Endodermal cell (in vitro differentiated cells): Measurements from ENCODE around the gene PSMA7. TPM values are rescaled to one million over a fixed set of nuclear protein-coding genes. Genes with fewer than 3 reads are reported as not detected.

ENCODE experiments used
- DNase-seq: peaks from one replicate; pipeline ENCODE4 v3.0.0-alpha.2; 2017
- H3K27ac ChIP-seq: 2 replicates; pipeline ENCODE4 v1.5.1; 2013; ENCODE audit warnings: mild to moderate bottlenecking, low read depth, low read length, moderate library complexity
- H3K27me3 ChIP-seq: 2 replicates; pipeline ENCODE4 v1.6.1; 2013; ENCODE audit warnings: mild to moderate bottlenecking, low read length, moderate library complexity; ENCODE audit not compliant: insufficient read depth, control insufficient read depth, poor library complexity, severe bottlenecking
- H3K36me3 ChIP-seq: 2 replicates; pipeline ENCODE4 v1.7.0; 2013; ENCODE audit warnings: mild to moderate bottlenecking, low read length, moderate library complexity; ENCODE audit not compliant: control insufficient read depth, insufficient read depth
- H3K4me1 ChIP-seq: one replicate; pipeline ENCODE4 v1.7.0; 2013; ENCODE audit warnings: low read length; ENCODE audit not compliant: control insufficient read depth, insufficient read depth
- H3K4me3 ChIP-seq: 2 replicates; pipeline ENCODE4 v1.5.1; 2013; ENCODE audit warnings: mild to moderate bottlenecking, low read length, moderate library complexity
- H3K9ac ChIP-seq: 2 replicates; pipeline ENCODE4 v1.6.1; 2013; ENCODE audit warnings: mild to moderate bottlenecking, low read length, moderate library complexity; ENCODE audit not compliant: poor library complexity, severe bottlenecking; ENCODE audit errors: extremely low read depth
- H3K9me3 ChIP-seq: 2 replicates; pipeline ENCODE4 v1.6.1; 2013; ENCODE audit warnings: mild to moderate bottlenecking, low read length, moderate library complexity; ENCODE audit not compliant: control insufficient read depth
- H3K27ac Mint-ChIP-seq: 2 replicates; pipeline ENCODE4 v1.8.0; 2020; ENCODE audit warnings: mixed read lengths
- H3K27me3 Mint-ChIP-seq: 2 replicates; pipeline ENCODE4 v1.8.0; 2021; ENCODE audit warnings: mild to moderate bottlenecking, mixed read lengths; ENCODE audit not compliant: insufficient read depth
- H3K36me3 Mint-ChIP-seq: 2 replicates; pipeline ENCODE4 v1.8.0; 2020; ENCODE audit warnings: low read depth, mixed read lengths
- H3K4me1 Mint-ChIP-seq: 2 replicates; pipeline ENCODE4 v1.8.0; 2020; ENCODE audit warnings: mixed read lengths
- H3K4me3 Mint-ChIP-seq: 2 replicates; pipeline ENCODE4 v1.8.0; 2020; ENCODE audit warnings: mild to moderate bottlenecking, moderate library complexity, mixed read lengths
- H3K9me3 Mint-ChIP-seq: 2 replicates; pipeline ENCODE4 v1.8.0; 2020; ENCODE audit warnings: mild to moderate bottlenecking, mixed read lengths
- CTCF ChIP-seq: fragments of 200-600 bp; sonication (generic); conservative IDR thresholded peaks from 2 replicates; pipeline ENCODE4 v1.5.0; 2021; ENCODE audit warnings: antibody characterized with exemption, mild to moderate bottlenecking
- WGBS, 2 experiments: methylation state at CpG; one replicate each; pipeline versions ENCODE4 v1.1.5 to v1.1.7; 2013; ENCODE audit warnings: missing lambda C conversion rate in 2 of 2, mixed read lengths in 1 of 2; ENCODE audit not compliant: insufficient coverage in 1 of 2, insufficient read length in 1 of 2; 5-methylcytosine and 5-hydroxymethylcytosine counted together
- total RNA-seq, 2 donors: library from RNA; stranded (reverse); fragmentation: NEBNext Ultra II Directional in 1 of 2; extraction: Animal tissue kit (Norgen Biotek cat#: 25700) in 1 of 2; gene quantifications; 2 replicates in 1 of 2; 3 replicates in 1 of 2; pipeline ENCODE4 v1.2.1, GENCODE V29; 2021

Gene PSMA7
- total RNA-seq, 2 donors from 2014 or later = 279 to 280 TPM

- Histone ChIP-seq H3K27ac (no peak overlapping the region), H3K27me3 (no peaks in the 10 kb centered on the region), H3K4me1 (no peaks in the 10 kb centered on the region), H3K9ac (no peak overlapping the region), H3K4me3 (no peak overlapping the region), H3K36me3 (peaks cover 36% of the 10 kb centered on the region), H3K9me3 (no peaks in the 10 kb centered on the region)
- peaks cover 39% of the 10 kb centered on the region for H3K36me3 Mint-ChIP-seq
- no peaks in the 10 kb centered on the region for H3K9me3 Mint-ChIP-seq
- no peak for DNase-seq
- no peak overlapping the region for H3K4me3 Mint-ChIP-seq
- no peak overlapping the region for H3K27ac Mint-ChIP-seq
- WGBS, 2 experiments = 96 to 100% methylated on average over 10 to 38 of the region's 38 CpGs
- TF ChIP-seq CTCF = no peak
- no peaks in the 10 kb centered on the region for H3K4me1 Mint-ChIP-seq
- H3K27me3 Mint-ChIP-seq = no peaks in the 10 kb centered on the region
These were observed 19.7 kb upstream of the PSMA7 start for GRCh38 chr20:62162765-62163484.

- WGBS, 2 experiments = 94% methylated on average over 17 of the region's 17 CpGs; no CpG with 5 or more reads in 1 of the 2 experiments
- Mint-ChIP-seq H3K9me3 (no peaks in the 10 kb centered on the region), H3K4me1 (peaks cover under 1% of the 10 kb centered on the region), H3K27me3 (no peaks in the 10 kb centered on the region), H3K36me3 (peaks cover 38% of the 10 kb centered on the region), H3K27ac (no peak overlapping the region), H3K4me3 (no peak overlapping the region)
- no peak overlapping the region for H3K27ac ChIP-seq
- no peak overlapping the region for H3K9ac ChIP-seq
- DNase-seq = no peak
- no peaks in the 10 kb centered on the region for H3K4me1 ChIP-seq
- H3K4me3 ChIP-seq = no peak overlapping the region
- H3K9me3 ChIP-seq = no peaks in the 10 kb centered on the region
- H3K36me3 ChIP-seq = peaks cover 41% of the 10 kb centered on the region
- TF ChIP-seq CTCF = no peak
- H3K27me3 ChIP-seq = no peaks in the 10 kb centered on the region
These were observed 18.2 kb upstream of the PSMA7 start for GRCh38 chr20:62161347-62161746.

- WGBS, 2 experiments = 93 to 95% methylated on average over 10 to 17 of the region's 17 CpGs
- Histone ChIP-seq H3K4me3 (no peak overlapping the region), H3K4me1 (peaks cover 1% of the 10 kb centered on the region), H3K27me3 (no peaks in the 10 kb centered on the region), H3K9me3 (no peaks in the 10 kb centered on the region), H3K36me3 (peaks cover 41% of the 10 kb centered on the region), H3K27ac (no peak overlapping the region), H3K9ac (no peak overlapping the region)
- no peaks in the 10 kb centered on the region for H3K9me3 Mint-ChIP-seq
- no peak for TF ChIP-seq CTCF
- no peak overlapping the region for H3K4me3 Mint-ChIP-seq
- no peak for DNase-seq
- H3K27ac Mint-ChIP-seq = no peak overlapping the region
- H3K36me3 Mint-ChIP-seq = peaks cover 33% of the 10 kb centered on the region
- H3K27me3 Mint-ChIP-seq = no peaks in the 10 kb centered on the region
- H3K4me1 Mint-ChIP-seq = peaks cover 5% of the 10 kb centered on the region
These were observed 17.7 kb upstream of the PSMA7 start for GRCh38 chr20:62160876-62161275.
